GM18867 (cell line): ENCODE measurements around the gene TMPRSS6.

Experiments used
- ATAC-seq: cut with Tn5 transposase; IDR thresholded peaks from one replicate; pipeline ENCODE4 v1.9.1; 2021; ENCODE audit warnings: mild to moderate bottlenecking, moderate library complexity; ENCODE audit not compliant: unreplicated experiment

Gene TMPRSS6

GRCh38 chr22:37118083-37118482 is 8.6 kb upstream of the TMPRSS6 start:
- no peak for ATAC-seq

- no peak for ATAC-seq
Observed at GRCh38 chr22:37117092-37117491, 7.6 kb upstream of the TMPRSS6 start.

- no peak for ATAC-seq
Observed at GRCh38 chr22:37115032-37115431, 5.5 kb upstream of the TMPRSS6 start.

- ATAC-seq, result no peak
Observed at GRCh38 chr22:37113757-37114156, 4.2 kb upstream of the TMPRSS6 start.

- ATAC-seq, result no peak
Observed at GRCh38 chr22:37112084-37112728, 2.7 kb upstream of the TMPRSS6 start.

DNA sequence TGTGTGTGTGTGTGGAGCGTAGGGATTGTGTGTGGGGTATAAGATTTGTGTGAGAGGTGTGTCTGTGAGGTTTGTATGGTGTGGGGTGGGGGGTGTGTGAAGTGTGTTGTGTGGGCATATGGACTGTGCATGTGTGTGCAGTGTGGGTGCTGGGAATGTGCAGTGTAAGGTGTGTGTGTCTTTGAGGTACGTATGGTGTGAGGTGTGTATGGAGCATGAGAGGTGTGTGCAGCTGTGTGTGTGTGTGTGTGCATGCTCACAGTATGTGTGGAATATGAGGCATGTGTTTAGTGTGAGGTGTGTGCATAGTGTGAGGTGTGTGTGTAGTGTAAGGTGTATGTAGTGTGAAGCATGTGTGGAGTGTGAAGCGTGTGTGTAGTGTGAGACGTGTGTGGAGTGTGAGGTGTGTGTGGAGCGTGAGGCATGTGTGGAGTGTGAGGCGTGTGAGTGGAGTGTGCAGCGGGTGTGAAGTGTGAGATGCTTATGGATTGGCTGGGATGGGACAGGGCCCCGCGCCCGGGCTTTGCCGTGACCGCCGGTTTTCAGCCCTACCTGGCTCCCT is 1.7 kb upstream of the TMPRSS6 start:
- ATAC-seq, result no peak

DNA sequence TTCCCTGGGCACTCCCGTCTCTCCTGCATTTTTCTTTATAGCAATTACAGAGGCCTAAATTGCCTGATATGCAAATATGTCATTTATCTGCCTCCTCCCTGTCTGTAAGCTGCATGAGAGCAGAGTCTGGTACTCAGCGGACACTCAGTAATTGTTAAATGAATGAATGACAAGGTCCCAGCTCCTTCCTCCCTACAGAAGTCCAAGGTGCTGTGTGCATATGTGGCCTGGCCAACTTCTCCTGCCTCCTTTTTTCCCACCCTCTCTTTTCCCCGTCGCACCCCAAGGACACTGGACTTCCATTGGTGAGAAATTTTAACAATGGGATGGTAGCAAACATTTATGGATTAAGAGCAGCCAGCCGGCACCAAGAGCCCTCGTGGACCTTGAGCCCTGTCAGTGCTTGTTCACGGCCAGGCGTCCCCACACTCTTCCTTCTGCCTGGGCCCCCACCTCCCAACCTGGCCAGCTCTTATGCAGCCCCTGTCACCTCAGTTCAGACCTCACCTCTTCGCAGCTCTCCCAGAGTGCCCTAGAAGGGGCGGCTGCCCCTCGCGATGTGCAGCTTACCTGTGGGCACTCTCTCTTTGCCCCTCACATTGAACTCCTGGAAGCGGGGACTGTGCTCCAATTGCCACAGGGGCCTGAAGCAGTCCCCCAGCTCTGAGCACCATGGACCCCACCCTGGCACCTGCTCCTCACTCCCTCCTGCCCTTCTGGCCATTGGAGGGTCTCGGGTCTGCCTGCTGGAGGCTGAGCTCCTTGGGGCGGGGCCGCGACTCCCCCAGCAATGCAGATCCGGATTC is 1.5 kb downstream of the TMPRSS6 start:
- ATAC-seq, result no peak

- no peak for ATAC-seq
Observed at GRCh38 chr22:37105990-37106389, 3.5 kb downstream of the TMPRSS6 start.

GRCh38 chr22:37105154-37105553 is 4.4 kb downstream of the TMPRSS6 start:
- ATAC-seq, result no peak

DNA sequence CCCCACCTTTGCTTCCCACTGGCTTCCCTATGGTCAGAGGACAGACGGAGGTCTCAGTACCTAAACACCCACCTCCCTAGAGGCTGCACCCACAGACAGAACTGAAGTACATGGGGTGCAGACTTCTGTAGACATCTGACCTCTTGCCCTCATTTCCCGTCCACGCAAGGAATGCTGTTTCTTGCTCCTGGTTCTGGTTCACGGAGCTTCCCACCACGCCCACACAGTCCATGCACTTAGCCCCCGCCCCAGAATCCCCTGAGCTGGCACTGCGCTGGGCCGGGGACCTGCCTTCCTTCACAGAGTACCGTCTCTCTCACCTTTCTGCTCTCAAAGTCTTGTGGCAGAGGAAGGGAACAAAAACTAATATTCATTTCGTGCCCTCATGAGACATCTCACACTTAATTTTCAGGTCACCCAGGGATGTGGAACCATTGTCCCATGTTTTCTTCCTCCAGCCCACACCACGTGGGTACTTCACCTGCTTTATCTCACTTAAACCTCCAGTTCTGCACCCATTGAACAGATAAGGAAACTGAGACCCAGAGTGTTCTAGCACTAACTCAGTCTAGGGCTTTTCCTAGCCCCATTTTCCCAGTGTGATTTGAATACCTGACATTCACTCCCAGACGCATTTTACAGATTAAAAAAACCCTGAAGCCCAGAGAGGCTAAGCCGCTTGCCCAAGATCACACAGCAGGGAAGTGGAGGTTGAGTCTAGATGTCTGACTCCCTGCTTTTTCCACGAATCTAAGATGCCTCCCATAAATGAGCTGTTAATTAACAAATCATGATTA is 5.7 kb downstream of the TMPRSS6 start:
- ATAC-seq, result no peak

GRCh38 chr22:37103151-37103550 is 6.4 kb downstream of the TMPRSS6 start:
- ATAC-seq, result no peak

DNA sequence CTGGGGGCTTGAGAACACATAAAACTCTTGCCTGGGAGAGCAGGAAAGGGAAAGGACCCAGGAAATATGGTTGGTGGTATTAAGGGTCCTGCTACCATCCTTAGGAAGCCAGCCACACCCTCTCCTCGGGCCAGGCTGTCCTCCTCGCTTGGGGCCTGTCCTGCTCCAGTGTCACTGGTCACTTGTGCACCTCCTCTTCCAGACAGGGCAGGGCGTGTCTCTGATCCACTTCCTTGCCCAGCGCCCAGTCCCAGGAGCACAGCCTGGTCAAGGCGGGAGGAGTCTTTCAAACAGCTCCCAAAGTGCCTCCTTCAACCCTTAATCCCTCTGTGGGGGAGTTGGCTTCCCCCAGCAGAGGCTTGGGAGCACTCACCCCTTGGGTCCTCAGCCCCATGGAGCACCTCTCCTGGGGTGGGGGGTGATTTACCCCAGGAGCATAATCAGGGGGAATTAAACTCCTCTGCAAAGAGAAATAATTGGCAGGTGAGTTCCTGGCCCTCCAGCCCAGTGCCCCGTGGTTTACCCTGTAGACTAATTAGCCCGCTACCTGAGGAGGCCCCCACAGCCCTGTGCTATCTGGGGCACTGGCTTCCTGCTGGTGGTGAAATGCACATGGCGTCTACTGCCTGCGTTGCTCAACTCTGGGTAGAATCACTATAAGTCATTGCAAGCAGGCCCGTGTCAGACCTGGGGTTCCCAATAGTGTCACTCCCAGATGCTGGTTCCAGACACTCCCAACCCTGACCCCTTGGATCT is 8.0 kb downstream of the TMPRSS6 start:
- no peak for ATAC-seq

- no peak for ATAC-seq
Observed at GRCh38 chr22:37100589-37101127, 8.9 kb downstream of the TMPRSS6 start.

DNA sequence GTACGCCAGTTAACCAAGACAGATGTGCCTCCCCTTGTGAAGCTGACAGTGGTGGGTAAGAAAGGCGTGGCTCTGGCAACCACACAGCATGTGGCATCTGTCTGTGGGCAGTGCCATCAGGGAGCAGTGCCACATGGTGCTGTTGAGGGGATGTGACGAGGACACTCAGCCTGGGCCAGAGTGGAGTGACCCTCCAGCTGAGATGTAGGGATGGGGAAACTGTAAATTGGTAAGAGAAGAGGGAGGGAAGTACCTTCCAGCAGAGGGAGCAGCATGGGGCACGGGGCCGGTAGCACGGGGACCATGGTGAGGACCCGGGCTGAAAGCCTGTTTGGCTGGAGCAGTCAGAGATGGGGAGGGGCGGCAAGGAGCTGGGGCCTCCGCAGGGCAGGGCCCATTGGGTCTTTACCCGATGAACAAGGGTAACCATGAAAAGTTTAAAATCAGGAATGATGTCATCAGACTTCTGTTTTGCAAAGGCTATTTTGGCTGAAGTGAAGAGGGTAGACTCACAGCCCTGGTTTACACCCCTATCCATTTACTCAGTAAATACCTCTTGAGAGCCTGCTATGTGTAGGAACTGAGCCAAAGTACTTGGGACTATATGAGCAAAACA is 10.4 kb downstream of the TMPRSS6 start:
- ATAC-seq, result no peak

GRCh38 chr22:37097346-37097745 is 12.2 kb downstream of the TMPRSS6 start:
- no peak for ATAC-seq

DNA sequence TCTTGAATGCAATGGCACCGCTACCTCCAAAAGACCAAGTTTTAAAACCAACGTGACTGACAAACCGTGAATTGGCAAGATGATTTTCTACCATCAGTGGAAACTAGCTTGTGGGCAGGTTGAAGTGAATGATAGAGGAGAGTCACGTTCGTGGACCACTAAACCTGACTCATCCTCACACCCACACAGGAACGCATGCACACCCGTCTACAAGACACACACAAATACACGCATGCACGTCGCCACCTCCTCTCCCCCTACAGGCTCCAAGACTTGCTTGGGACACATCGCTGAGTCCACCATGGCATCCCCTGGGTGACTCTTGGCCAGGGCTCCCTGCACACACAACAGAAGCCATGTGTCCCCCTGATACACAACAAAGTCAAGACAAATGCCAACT is 14.4 kb downstream of the TMPRSS6 start:
- no peak for ATAC-seq

- no peak for ATAC-seq
Observed at GRCh38 chr22:37094239-37094638, 15.3 kb downstream of the TMPRSS6 start.

GRCh38 chr22:37092997-37093396 is 16.5 kb downstream of the TMPRSS6 start:
- ATAC-seq, result no peak

DNA sequence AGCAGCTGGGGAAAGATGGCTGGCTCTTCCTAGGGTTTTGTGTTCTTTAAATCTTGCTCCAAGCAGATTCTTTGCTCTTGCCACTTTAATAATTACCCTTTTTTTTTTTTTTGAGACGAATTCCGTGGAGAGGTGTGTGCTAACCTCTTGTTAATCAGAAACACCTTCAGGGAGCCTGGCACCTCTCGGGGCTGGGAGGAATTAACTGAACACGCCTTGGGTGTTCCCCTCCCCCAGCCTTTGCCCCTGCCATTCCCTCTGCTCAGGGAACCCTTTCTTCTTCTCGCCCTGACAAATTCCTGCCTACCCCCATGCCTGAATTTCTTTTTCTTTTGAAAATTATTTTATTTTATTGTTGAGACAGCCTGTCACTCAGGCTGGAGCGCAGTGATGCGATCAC is 17.5 kb downstream of the TMPRSS6 start:
- no peak for ATAC-seq
